ENCODE results near the gene POPDC2.

Gene POPDC2

GRCh38 chr3:119702530-119703527 is 42.4 kb upstream of the POPDC2 start, which contains the start of gene CFAP91:
TSS of gene CFAP91 (plus strand) at chr3:119703022. CDS start at chr3:119703099, 77 bp downstream.
- Histone ChIP-seq H3K27me3 (ENCODE audit: insufficient read depth, poor library complexity, severe bottlenecking) (no peaks in the 10 kb centered on the region), H3K4me3 (replicated peaks; ENCODE audit: insufficient read depth, low read length) (no peak within 1 kb of the TSS), H3K27ac (replicated peaks) (no peak within 1 kb of the TSS)
- no peak for TF ChIP-seq CTCF (IDR thresholded peaks at IDR 0.05; ENCODE audit: insufficient read depth, low read length)
- peak in 1 of 2 experiments; percentile 18 for DNase-seq (ENCODE audit: low read depth in 1 of 2, low spot score in 1 of 2)

GRCh38 chr3:119700920-119701734 is 40.7 kb upstream of the POPDC2 start:
- Histone ChIP-seq H3K27me3 (ENCODE audit: insufficient read depth, poor library complexity, severe bottlenecking) (no peaks in the 10 kb centered on the region), H3K4me3 (replicated peaks; ENCODE audit: insufficient read depth, low read length) (no peak overlapping the region), H3K27ac (replicated peaks) (no peak overlapping the region; the same call in 1 of the 2 replicates)
- TF ChIP-seq CTCF (IDR thresholded peaks at IDR 0.05; ENCODE audit: insufficient read depth, low read length) (no peak), POLR2AphosphoS5 (IDR thresholded peaks at IDR 0.05; ENCODE audit: low read depth) (no peak), SPI1 (IDR thresholded peaks at IDR 0.05; ENCODE audit: borderline replicate concordance, low read depth) (no peak), REST (IDR thresholded peaks at IDR 0.05; ENCODE audit: insufficient replicate concordance, low read depth) (no peak), GABPA (IDR thresholded peaks at IDR 0.05; ENCODE audit: low read depth) (no peak)
- no peak for DNase-seq (ENCODE audit: low read depth in 1 of 2, low spot score in 1 of 2)

- no peak overlapping the region for H3K4me3 ChIP-seq (replicated peaks; ENCODE audit: insufficient read depth, low read length)
- H3K27ac ChIP-seq (replicated peaks) = peak overlapping the region; percentile 4
- H3K27me3 ChIP-seq (ENCODE audit: insufficient read depth, poor library complexity, severe bottlenecking) = no peaks in the 10 kb centered on the region
- TF ChIP-seq SPI1 (IDR thresholded peaks at IDR 0.05; ENCODE audit: borderline replicate concordance, low read depth) = peak; percentile 57; the same call in 1 of the 2 replicates
- TF ChIP-seq POLR2AphosphoS5 (IDR thresholded peaks at IDR 0.05; ENCODE audit: low read depth) = no peak
- DNase-seq (ENCODE audit: low read depth in 1 of 2, low spot score in 1 of 2) = peak; percentile 36 to 50
Observed at GRCh38 chr3:119700269-119700919, 40.0 kb upstream of the POPDC2 start.

GRCh38 chr3:119697394-119697793 is 37.0 kb upstream of the POPDC2 start:
- Histone ChIP-seq H3K4me3 (replicated peaks; ENCODE audit: insufficient read depth, low read length) (no peak overlapping the region), H3K27ac (replicated peaks) (no peak overlapping the region), H3K27me3 (ENCODE audit: insufficient read depth, poor library complexity, severe bottlenecking) (no peaks in the 10 kb centered on the region)
- DNase-seq (ENCODE audit: low read depth in 1 of 2, low spot score in 1 of 2) = no peak
- TF ChIP-seq CTCF (IDR thresholded peaks at IDR 0.05; ENCODE audit: insufficient read depth, low read length) = no peak
- no peak for TF ChIP-seq GABPA (IDR thresholded peaks at IDR 0.05; ENCODE audit: low read depth)
- TF ChIP-seq POLR2AphosphoS5 (IDR thresholded peaks at IDR 0.05; ENCODE audit: low read depth) = no peak
- TF ChIP-seq SPI1 (IDR thresholded peaks at IDR 0.05; ENCODE audit: borderline replicate concordance, low read depth) = no peak
- TF ChIP-seq REST (IDR thresholded peaks at IDR 0.05; ENCODE audit: insufficient replicate concordance, low read depth) = no peak

All from HL-60 (cell line).